GM13977 (cell line): ENCODE data around the gene RAP1GDS1.

Experiments used
- DNase-seq: peaks from one replicate; pipeline ENCODE4 v3.0.0; 2012; ENCODE audit warnings: low spot score
- CTCF ChIP-seq: IDR thresholded peaks from 2 replicates; pipeline ENCODE4 v1.5.1; 2012; ENCODE audit warnings: mild to moderate bottlenecking, control low read depth; ENCODE audit not compliant: insufficient read depth; ENCODE audit errors: extremely low read depth, missing control alignments
- in situ Hi-C: fragments of 300-500 bp; cut with MboI; formaldehyde crosslinking; loops from one replicate; pipeline ENCODE4 v1.12.0; 2022; ENCODE audit warnings: low sequenced_read_pairs, low pct_unique_long_range_greater_than_20kb, mixed read lengths, inconsistent platforms; ENCODE audit not compliant: unreplicated experiment

The RAP1GDS1 gene

GRCh38 chr4:98341309-98341708, 80.1 kb downstream of the RAP1GDS1 start:
- no peak for DNase-seq
- in situ Hi-C loops, result no loop called here
- no peak for TF ChIP-seq CTCF

GRCh38 chr4:98343626-98344025, 82.4 kb downstream of the RAP1GDS1 start:
- no peak for TF ChIP-seq CTCF
- in situ Hi-C loops, result no loop called here
- DNase-seq, result no peak

- in situ Hi-C loops, result no loop called here
- TF ChIP-seq CTCF, result no peak
- DNase-seq, result no peak
Observed at GRCh38 chr4:98345838-98346237, 84.7 kb downstream of the RAP1GDS1 start.

- in situ Hi-C loops, result no loop called here
- TF ChIP-seq CTCF, result no peak
- DNase-seq, result no peak
Observed at GRCh38 chr4:98352396-98352795, 91.2 kb downstream of the RAP1GDS1 start.

GRCh38 chr4:98352940-98353339, 91.8 kb downstream of the RAP1GDS1 start:
- peak; percentile 7 for DNase-seq
- in situ Hi-C loops, result no loop called here
- TF ChIP-seq CTCF, result no peak

GRCh38 chr4:98358630-98359248, 97.6 kb downstream of the RAP1GDS1 start:
- DNase-seq, result no peak
- in situ Hi-C loops, result no loop called here
- TF ChIP-seq CTCF, result no peak
